GM18873 (cell line): ENCODE measurements around the gene TRPM1.

ENCODE experiments used
- ATAC-seq: cut with Tn5 transposase; IDR thresholded peaks from one replicate; pipeline ENCODE4 v1.9.1; 2021; ENCODE audit warnings: mild to moderate bottlenecking, moderate library complexity, moderate number of reproducible peaks; ENCODE audit not compliant: unreplicated experiment, low FRiP score

TRPM1 gene

DNA sequence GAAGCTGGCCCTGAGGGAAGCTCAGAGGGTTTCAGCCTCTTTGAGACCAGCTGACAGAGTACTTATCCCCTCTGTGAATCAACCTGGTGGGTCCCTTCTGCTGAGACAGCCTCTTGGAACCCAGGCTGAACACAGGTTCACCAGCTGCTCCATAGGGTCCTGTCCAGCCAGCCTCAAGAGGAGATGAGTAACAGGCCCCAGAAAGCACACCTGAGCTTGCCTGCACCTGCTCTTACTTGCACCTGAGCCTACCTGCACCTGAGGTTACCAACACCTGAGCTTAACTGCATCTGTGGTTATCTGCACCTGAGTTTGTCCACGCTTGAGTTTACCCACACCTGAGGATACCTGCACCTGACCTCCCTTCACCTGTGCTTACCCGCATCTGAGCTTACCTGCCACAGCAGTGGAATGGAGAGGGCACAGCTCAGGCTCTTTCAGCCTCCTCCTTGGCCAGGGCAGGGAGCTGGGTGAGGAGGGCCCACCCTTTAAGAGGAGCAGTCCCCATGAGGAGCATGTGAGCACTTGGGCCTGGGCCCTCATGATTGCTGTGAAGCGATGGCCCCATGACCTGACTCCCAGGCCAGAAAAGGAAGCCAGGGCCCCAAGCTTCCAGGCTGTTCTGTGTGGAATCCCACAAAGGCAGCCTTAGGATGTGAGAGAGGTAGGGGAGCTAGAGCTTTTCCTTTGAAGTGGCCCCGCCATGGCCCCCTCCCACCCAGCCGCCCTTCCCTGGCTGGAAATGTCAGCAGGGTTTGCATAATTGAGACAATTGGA is at the start of gene TRPM1:
TSS of gene TRPM1 (minus strand) at position 464 of the 777 bp plus-strand sequence. CDS start 20,370 bp downstream, outside the sequence.
- ATAC-seq = no peak

GRCh38 chr15:31150732-31151231 is 49.3 kb upstream of the TRPM1 start:
- ATAC-seq = no peak

DNA sequence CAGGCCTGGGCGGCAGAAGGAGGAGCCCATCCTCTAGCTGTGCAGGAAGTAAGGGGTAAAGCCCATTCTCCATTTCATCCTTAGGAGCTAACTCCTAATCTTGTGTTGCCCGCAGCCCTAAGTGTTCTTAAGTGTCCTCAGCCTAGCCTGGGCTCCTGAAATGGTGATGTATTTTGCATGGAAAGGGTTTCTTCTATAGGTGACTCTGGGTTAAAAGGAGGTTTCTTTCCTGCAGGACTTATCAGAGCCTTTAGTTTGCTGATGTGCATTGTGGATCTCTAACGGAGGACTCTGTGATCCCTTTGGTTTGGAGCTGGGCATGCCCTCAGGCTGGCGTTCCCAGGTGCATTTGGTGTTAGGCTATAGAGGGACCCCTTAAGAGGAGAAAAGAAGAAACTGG is 48.5 kb upstream of the TRPM1 start:
- ATAC-seq = no peak

DNA sequence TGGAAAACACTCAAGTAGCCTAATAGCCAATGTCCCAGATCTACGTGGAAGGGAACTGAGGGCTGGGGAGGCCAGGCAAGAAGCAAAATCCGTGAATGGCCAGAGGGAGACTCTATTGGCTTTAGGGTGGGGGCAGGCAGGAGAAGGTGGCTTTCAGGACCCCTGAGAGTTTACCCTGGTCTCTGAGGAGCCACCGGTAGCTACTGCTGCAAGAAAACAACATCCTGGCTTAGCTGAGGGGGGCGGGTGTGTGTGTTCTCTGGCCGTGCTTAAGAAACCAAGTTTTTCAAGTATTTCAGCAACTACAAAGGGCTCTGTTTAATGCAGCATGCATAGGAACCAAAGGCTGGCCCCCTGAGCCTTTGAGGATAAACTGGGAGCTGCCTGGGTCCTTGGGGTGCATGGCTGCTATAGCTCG is 47.6 kb upstream of the TRPM1 start:
- ATAC-seq = no peak

DNA sequence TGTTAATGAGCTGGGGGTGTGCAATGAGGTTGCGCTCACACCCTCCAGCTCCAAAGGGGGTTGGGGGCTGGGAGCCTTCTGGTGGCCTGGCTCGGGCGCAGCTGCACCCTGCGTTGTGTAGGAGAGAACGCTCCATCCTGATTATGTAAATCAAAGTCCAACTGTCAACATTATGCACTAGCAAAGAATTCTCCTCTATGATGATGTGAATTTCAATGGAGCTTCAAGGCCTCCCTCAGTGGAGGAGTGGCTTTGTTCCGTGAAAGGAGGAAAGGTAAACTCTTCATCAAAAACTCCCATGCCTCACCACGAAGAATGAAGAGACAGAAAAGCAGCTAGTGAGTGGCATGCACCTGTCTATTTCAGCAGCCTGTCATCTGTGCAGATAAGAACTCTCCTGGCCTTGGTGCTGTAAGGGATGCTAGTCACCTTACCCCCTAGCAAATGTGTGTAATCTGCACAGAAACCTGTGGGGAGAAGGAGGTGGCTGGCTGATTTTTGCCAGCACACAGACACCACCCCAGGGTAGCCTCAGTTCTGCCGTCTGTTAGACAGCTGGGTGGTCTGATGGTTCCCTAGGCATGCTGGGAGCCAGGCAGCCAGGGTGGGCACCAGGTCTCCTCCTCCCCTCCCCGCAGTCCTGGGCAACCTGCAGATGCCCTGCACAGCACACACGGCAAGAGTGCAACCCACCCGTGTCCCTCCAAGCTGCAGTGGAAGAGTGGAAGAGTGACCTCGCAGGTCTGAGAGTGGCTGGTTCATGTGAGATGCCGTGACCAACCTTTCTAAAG is 47.0 kb upstream of the TRPM1 start:
- no peak for ATAC-seq

DNA sequence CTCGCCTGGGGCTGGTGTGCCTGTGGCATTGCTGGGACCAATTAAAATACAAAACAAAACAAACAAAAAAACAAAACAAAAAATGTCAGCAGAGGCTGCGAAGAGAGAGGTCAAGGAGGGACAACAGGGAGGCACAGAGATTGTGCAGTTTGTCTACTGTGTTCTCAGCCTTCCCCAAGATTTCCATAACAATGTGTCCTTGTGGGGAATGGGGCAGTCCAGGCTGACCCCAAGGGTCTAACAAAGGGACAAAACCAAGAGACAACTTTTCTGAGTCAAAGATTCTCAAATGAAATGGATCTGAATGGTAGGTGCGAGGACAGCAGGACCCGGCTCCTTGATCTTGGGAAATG is 46.4 kb upstream of the TRPM1 start:
- no peak for ATAC-seq

GRCh38 chr15:31147456-31147855 is 45.9 kb upstream of the TRPM1 start:
- no peak for ATAC-seq

DNA sequence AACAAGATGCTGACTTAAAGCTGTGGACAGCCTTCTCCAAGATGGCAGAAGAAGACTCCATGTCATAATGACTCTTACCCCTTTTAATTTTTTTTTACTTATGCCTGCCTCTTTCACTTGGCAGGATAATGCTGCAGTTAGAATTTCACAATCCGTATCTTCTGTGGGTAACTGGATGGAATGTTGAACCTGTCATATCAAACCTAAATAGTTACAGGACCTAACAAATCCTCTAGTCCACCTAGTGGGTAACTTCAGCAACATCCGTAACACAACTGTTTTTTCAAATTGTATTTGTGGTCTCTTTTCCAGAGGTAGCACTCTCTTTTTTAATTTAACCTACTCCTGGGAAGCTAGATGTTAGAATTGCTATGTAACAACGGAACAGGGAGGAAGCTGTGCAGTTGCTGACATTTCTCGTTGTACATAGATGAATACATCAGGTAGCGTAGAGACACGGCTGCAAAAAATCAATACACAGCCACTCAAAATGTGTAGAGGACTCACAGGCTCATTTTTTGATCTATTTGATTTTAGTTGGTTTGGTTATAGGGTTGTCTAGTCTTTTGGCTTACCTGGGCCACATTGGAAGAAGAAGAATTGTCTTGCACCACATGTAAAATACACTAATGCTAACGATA is 43.9 kb upstream of the TRPM1 start:
- ATAC-seq = no peak

DNA sequence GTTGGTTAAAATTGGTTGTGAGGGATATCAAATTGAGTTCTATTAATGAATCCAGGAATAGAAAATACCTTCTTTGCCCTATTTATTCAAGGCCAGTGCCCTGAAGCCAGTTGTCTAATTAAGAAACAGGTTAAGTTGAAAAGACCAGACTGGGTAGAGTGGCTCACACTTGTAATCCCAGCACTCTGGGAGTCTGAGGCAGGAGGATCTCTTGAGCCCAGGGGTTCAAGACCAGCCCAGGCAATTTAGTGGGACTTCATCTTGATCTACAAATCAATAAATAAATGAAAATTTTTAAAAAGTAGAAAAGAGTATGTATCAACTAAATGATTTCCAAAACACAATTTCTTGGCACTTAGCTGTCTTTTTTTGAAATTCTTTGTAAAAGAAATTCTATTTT is 40.3 kb upstream of the TRPM1 start:
- no peak for ATAC-seq

- no peak for ATAC-seq
These were observed 35.2 kb upstream of the TRPM1 start for GRCh38 chr15:31136607-31137328.

GRCh38 chr15:31136016-31136415 is 34.5 kb upstream of the TRPM1 start:
- ATAC-seq = no peak

GRCh38 chr15:31135523-31135922 is 34.0 kb upstream of the TRPM1 start:
- ATAC-seq = no peak

DNA sequence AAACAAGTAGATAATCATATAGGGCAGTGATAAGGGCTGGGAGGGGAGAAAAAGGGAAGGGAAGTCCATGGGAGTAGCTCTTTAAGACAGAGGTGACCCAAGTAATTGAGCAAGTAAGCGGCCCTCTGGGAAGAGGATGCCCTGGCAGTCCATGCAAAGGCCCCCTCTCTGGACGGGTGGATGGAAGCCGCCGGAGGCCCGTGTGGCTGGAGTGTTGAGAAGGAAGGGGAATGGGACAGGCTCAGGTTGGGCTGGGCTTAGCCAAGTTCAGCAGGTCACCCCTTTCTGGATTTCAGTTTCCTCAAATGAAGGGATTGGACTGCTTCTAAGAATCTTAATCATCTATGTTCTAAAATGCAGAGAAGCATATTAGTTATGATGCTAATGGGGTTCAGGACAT is 32.4 kb upstream of the TRPM1 start:
- ATAC-seq = no peak

DNA sequence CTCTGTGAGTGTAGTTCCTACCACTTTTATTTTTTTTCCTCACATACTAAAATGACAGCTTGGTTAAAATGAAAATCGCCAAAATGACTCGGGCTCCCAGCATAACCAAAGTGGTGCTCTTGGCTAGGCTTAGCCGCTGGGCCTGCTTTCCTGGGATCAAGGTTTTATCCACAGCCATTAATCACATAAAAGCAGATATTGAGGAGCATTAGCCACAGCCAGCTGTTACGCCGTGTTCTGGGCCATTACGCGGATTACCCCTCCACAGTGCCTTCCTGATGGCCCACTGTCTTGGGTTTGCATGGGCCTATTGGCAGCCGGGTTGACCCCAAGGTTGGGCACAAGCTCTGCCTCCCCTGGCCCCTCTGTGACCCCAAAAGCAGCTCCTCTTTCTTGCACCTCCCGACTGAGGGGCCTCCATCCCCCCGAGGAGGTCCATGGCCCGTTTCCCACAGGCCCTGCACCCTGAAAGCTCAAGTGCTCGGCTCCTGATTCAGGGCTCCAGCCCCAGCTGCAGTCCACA is 30.4 kb upstream of the TRPM1 start:
- no peak for ATAC-seq

DNA sequence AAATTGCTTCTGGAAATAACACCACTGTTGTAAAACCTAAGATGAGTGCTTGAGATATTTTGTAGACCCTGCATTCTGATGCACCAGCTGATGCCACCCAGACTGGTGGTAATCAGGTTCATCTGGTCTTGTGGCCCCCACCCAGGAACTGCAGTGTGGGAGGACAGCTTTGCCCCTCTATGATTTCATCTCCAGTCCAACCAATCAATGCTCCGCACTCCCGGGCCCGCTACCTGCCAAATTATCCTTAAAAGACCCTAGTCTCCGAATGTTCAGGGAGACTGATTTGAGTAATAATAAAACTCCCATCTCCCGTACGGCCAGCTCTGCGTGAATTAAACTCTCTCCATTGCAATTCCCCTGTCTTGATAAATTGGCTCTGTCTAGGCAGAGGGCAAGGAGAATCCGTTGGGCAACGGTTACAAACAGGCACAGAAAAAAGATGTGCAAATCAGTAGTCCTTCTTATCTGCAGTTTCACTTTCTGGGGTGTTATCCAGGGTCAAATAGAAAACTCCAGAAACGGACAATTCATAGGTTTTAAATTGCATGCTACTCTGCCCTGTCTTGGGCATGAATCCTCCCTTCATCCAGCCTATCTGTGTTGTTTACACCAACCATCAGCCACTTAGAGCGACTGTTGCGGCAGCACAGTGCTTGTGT is 29.2 kb upstream of the TRPM1 start:
- ATAC-seq = no peak

- no peak for ATAC-seq
These were observed 28.3 kb upstream of the TRPM1 start for GRCh38 chr15:31129769-31130303.

- ATAC-seq = no peak
These were observed 27.6 kb upstream of the TRPM1 start for GRCh38 chr15:31128919-31129768.

DNA sequence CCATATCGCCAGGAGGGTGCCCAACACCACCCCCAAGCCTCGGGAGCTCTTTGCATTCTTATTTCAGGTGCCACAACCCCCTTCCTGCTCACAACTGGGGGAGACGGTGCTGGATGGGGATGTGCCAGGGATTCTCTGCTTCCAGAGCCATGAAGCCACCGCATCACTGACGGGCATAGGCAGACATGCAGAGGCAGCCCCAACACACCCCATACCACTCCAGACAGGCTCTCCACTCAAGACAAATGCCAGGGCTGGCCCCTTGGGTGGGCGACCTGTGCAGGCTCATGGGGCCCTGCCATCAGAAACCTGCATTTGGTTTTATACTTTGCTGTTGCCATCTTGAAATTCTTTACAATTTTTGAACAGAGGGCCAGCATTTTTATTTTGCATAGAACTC is 27.0 kb upstream of the TRPM1 start:
- ATAC-seq = no peak
